Stimulated activated CD4-positive, alpha-beta T cell treated with anti-CD3 and anti-CD28 coated beads, Interleukin-15, amount 100 ng/mL, for 1 hour (primary cell): ENCODE data around the gene KCNK5.

ENCODE experiments used
- DNase-seq, 2 donors: peaks; one replicate each; pipeline ENCODE4 v3.0.0-alpha.2; 2020; ENCODE audit warnings: low read depth in 1 of 2, low spot score in 1 of 2

The KCNK5 gene

GRCh38 chr6:39217177-39217864 is 12.0 kb downstream of the KCNK5 start:
- no peak for DNase-seq

- DNase-seq: no peak
These were observed 13.6 kb downstream of the KCNK5 start for GRCh38 chr6:39215640-39216158.

GRCh38 chr6:39214846-39215639 is 14.2 kb downstream of the KCNK5 start:
- DNase-seq: no peak

- no peak for DNase-seq
These were observed 15.0 kb downstream of the KCNK5 start for GRCh38 chr6:39214120-39214813.

GRCh38 chr6:39213195-39213920 is 15.9 kb downstream of the KCNK5 start:
- no peak for DNase-seq

GRCh38 chr6:39211183-39211582 is 18.1 kb downstream of the KCNK5 start:
- DNase-seq: no peak

GRCh38 chr6:39210450-39210849 is 18.8 kb downstream of the KCNK5 start:
- no peak for DNase-seq

- DNase-seq: no peak
These were observed 19.4 kb downstream of the KCNK5 start for GRCh38 chr6:39209911-39210310.

GRCh38 chr6:39209360-39209811 is 19.9 kb downstream of the KCNK5 start:
- no peak for DNase-seq

GRCh38 chr6:39208223-39208739 is 21.0 kb downstream of the KCNK5 start:
- no peak for DNase-seq

GRCh38 chr6:39207416-39208222 is 21.7 kb downstream of the KCNK5 start:
- no peak for DNase-seq

- no peak for DNase-seq
These were observed 23.0 kb downstream of the KCNK5 start for GRCh38 chr6:39206250-39206721.

- DNase-seq: no peak
These were observed 24.5 kb downstream of the KCNK5 start for GRCh38 chr6:39204646-39205244.

- DNase-seq: no peak
These were observed 25.1 kb downstream of the KCNK5 start for GRCh38 chr6:39204160-39204495.

- no peak for DNase-seq
These were observed 25.7 kb downstream of the KCNK5 start for GRCh38 chr6:39203436-39204159.

- no peak for DNase-seq
These were observed 27.1 kb downstream of the KCNK5 start for GRCh38 chr6:39202166-39202565.

- no peak for DNase-seq
These were observed 28.7 kb downstream of the KCNK5 start for GRCh38 chr6:39200498-39201020.

- DNase-seq: no peak
These were observed 29.3 kb downstream of the KCNK5 start for GRCh38 chr6:39199976-39200375.
